Gastroesophageal sphincter (tissue), 4 donors: ENCODE measurements around the gene SDK1. TPM values are rescaled to one million over a fixed set of nuclear protein-coding genes. Genes with fewer than 3 reads are reported as not detected.

Experiments
- ATAC-seq: fragments of 150-250 bp; one replicate; pipeline ENCODE4 v1.9.1; 2016; ENCODE audit warnings: mild to moderate bottlenecking, moderate library complexity
- H3K27ac ChIP-seq, 4 donors: fragments of 200-600 bp; sonication (generic) in 3 of 4; 1 replicate in 3 of 4; 2 replicates in 1 of 4; pipeline ENCODE4 v1.5.1; 2016 to 2019
- H3K27me3 ChIP-seq: fragments of 200-600 bp; sonication (generic); one replicate; pipeline ENCODE4 v1.5.1; 2019
- H3K36me3 ChIP-seq, 2 donors: fragments of 200-600 bp; sonication (generic); one replicate each; pipeline ENCODE4 v1.5.1; 2019; ENCODE audit warnings: control low read depth in 1 of 2
- H3K4me1 ChIP-seq, 3 donors: fragments of 200-600 bp; sonication (generic); 1 replicate in 2 of 3; 2 replicates in 1 of 3; pipeline ENCODE4 v1.5.1; 2016 to 2019; ENCODE audit warnings: control low read depth in 2 of 3
- H3K4me3 ChIP-seq, 2 donors: fragments of 200-600 bp; sonication (generic); one replicate each; pipeline ENCODE4 v1.5.1; 2019; ENCODE audit warnings: mild to moderate bottlenecking in 1 of 2, moderate library complexity in 1 of 2
- H3K9me3 ChIP-seq, 3 donors: fragments of 200-600 bp; sonication (generic); one replicate each; pipeline ENCODE4 v1.5.1; 2017 to 2019; ENCODE audit warnings: control low read depth in 2 of 3
- EP300 ChIP-seq: sonication (generic); formaldehyde crosslinking; IDR thresholded peaks from one replicate; pipeline ENCODE4 v1.6.1; 2017; ENCODE audit warnings: antibody characterized with exemption, mild to moderate bottlenecking
- POLR2A ChIP-seq, 2 donors: fragments of 450-650 bp; IDR thresholded peaks; one replicate each; pipeline ENCODE4 v1.6.1; 2017; ENCODE audit warnings: antibody characterized with exemption in 2 of 2, mild to moderate bottlenecking in 2 of 2, moderate library complexity in 1 of 2
- POLR2AphosphoS5 ChIP-seq: sonication (generic); formaldehyde crosslinking; IDR thresholded peaks from one replicate; pipeline ENCODE4 v1.6.1; 2017; ENCODE audit warnings: antibody characterized with exemption
- WGBS, 2 donors: methylation state at CpG; one replicate each; pipeline ENCODE4 v1.1.5; 2018; ENCODE audit warnings: low coverage in 1 of 2; 5-methylcytosine and 5-hydroxymethylcytosine counted together
- total RNA-seq, 4 donors: library from RNA; depleted of rRNA; stranded (reverse); fragments of >200 nt; gene quantifications; one replicate each; pipeline ENCODE4 v1.1.0, GENCODE V29; 2016
- TF ChIP-seq, protein P1 (sequence below), 4 experiments: fragments of 200-600 bp in 2 of 4; fragments of 450-650 bp in 2 of 4; sonication (generic) in 1 of 4; IDR thresholded peaks; one replicate each; pipeline ENCODE4 v1.5.1; 2017 to 2019; ENCODE audit warnings: antibody characterized with exemption in 4 of 4, mild to moderate bottlenecking in 2 of 4, moderate library complexity in 2 of 4

Gene SDK1
- total RNA-seq, 4 donors from 2014 or later, result 6.1 to 13.6 (median 8.7) TPM

DNA sequence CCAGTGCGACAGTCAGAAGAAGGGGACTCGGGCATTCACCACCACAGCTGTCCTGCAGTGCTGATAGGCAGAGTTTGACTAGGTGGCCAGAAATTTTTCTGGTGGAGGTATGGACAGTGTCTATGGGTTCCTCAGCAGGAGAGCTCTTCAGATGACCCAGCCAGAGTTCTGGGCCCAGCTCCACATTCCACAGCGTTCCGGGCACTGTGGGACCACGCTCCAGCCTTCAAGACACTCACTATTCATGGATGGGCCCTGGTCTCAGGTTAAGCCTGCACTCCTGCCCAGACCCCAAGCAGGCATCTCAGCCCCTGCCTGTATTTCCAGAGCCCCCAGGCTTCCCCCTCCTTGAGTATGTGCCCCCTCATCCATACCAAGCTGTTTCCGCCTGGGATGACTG, 884.1 kb downstream of the SDK1 start:
- peaks cover 0 to 13% (median 0%) of the 10 kb centered on the region in 3 donors for H3K4me1 ChIP-seq
- H3K27me3 ChIP-seq, result no peaks in the 10 kb centered on the region
- no peak for TF ChIP-seq EP300
- TF ChIP-seq, protein P1, sequence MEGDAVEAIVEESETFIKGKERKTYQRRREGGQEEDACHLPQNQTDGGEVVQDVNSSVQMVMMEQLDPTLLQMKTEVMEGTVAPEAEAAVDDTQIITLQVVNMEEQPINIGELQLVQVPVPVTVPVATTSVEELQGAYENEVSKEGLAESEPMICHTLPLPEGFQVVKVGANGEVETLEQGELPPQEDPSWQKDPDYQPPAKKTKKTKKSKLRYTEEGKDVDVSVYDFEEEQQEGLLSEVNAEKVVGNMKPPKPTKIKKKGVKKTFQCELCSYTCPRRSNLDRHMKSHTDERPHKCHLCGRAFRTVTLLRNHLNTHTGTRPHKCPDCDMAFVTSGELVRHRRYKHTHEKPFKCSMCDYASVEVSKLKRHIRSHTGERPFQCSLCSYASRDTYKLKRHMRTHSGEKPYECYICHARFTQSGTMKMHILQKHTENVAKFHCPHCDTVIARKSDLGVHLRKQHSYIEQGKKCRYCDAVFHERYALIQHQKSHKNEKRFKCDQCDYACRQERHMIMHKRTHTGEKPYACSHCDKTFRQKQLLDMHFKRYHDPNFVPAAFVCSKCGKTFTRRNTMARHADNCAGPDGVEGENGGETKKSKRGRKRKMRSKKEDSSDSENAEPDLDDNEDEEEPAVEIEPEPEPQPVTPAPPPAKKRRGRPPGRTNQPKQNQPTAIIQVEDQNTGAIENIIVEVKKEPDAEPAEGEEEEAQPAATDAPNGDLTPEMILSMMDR (IDR thresholded peaks at IDR 0.05), result no peak
- no peak overlapping the region for H3K27ac ChIP-seq
- no peak for ATAC-seq
- H3K9me3 ChIP-seq, result no peaks in the 10 kb centered on the region
- no peak overlapping the region for H3K4me3 ChIP-seq
- no peaks in the 10 kb centered on the region for H3K36me3 ChIP-seq
- WGBS, 2 donors, result 80% methylated on average over 1 of the region's 6 CpGs; no CpG with 5 or more reads in 1 of the 2 donors

DNA sequence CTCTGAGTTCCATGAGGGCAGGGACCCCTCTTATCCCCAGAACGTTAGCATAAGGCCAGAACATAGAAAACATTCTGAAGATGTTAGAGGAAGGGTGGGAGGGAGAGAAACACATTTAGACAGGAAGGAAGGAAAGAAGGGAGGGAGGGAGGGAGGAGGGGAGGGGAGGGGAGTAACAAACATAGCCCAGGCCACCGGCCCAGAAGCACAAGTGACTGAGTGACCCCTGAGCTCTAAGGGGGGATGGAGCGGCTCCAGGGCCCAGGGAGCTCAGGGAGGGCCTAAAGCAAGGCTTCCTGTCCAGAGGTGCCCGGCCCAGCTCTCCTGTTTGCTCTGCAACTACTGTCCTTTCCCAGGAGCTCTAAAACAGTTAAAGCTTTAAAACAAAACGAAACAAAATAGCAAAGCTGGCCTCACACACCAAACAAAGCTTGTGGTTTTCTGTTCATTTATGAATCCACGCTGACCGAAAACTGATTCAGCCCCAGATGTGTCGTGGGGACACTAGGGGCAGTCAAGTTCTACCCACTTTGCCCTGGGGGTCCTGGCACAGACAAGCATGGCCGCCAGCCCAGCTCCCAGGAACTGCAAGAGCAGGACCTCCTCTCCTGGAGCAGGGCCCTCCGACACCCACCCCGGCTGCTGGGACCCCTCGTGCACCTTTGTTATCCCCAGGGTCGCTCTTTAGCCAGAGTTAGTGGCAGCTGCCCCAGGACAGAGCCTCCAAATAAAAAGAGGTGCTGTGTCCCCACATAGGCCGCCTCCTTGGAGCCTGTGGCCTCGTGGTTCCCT, 884.9 kb downstream of the SDK1 start:
- Histone ChIP-seq H3K27me3 (no peaks in the 10 kb centered on the region), H3K4me1 (peaks cover 0 to 13% (median 0%) of the 10 kb centered on the region in 3 donors), H3K36me3 (no peaks in the 10 kb centered on the region), H3K9me3 (no peaks in the 10 kb centered on the region), H3K4me3 (no peak overlapping the region), H3K27ac (no peak overlapping the region)
- WGBS, 2 donors, result 75% methylated on average over 11 of the region's 15 CpGs; no CpG with 5 or more reads in 1 of the 2 donors
- TF ChIP-seq, protein P1 (IDR thresholded peaks at IDR 0.05), result no peak
- TF ChIP-seq EP300 (no peak), POLR2AphosphoS5 (no peak)
- no peak for ATAC-seq

DNA sequence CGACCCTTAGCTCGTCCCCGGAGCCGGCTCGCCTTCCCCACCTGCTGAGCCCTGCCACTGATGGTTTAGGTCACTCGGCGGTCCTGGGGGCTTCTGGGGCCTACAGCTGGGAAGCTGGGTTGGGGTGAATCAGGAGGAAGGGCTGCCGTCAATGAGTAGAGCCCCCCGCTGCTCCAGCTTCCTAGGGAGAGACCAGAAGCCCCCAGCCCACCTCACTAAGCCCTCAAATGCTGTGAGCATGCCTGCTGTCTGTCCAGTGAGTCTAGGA, 885.4 kb downstream of the SDK1 start:
- no peaks in the 10 kb centered on the region for H3K36me3 ChIP-seq
- no peak overlapping the region for H3K27ac ChIP-seq
- TF ChIP-seq POLR2AphosphoS5, result no peak
- TF ChIP-seq POLR2A (IDR thresholded peaks at IDR 0.05), result no peak
- TF ChIP-seq EP300, result no peak
- TF ChIP-seq, protein P1 (IDR thresholded peaks at IDR 0.05), result no peak
- H3K4me3 ChIP-seq, result no peak overlapping the region
- H3K9me3 ChIP-seq, result no peaks in the 10 kb centered on the region
- H3K4me1 ChIP-seq, result peaks cover 0 to 13% (median 0%) of the 10 kb centered on the region in 3 donors
- no peak for ATAC-seq
- no peaks in the 10 kb centered on the region for H3K27me3 ChIP-seq
- WGBS, 2 donors, result 96 to 100% methylated on average over 1 to 4 of the region's 9 CpGs

DNA sequence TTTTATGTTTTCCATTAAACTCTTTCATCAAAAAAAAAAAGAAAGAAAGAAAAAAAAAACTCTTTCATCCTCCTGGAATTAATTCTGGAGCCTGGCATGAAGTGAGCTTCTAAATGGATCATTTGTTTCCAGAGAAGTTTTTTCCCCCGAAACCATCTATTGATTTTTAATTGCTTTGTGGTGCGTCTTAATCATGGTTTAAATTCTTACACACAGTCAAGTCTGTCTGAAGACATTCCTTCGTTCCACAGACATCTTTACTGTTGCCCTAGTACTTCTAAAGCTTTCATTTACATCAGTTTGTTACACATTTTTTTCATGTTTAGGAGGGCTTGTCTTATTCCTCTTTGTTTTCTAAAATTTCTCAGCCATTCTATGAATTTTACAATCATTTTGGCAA, 887.6 kb downstream of the SDK1 start:
- Histone ChIP-seq H3K27ac (peak overlapping the region in 2 of 4 donors; percentile 23 to 41), H3K4me3 (peak overlapping the region in 1 of 2 donors; percentile 21), H3K9me3 (no peaks in the 10 kb centered on the region), H3K27me3 (no peaks in the 10 kb centered on the region), H3K36me3 (no peaks in the 10 kb centered on the region), H3K4me1 (peaks cover 0 to 13% (median 0%) of the 10 kb centered on the region in 3 donors)
- WGBS, 2 donors, result 40 to 46% methylated on average over 2 to 3 of the region's 3 CpGs
- no peak for TF ChIP-seq POLR2A (IDR thresholded peaks at IDR 0.05)
- TF ChIP-seq POLR2AphosphoS5, result no peak
- TF ChIP-seq, protein P1 (IDR thresholded peaks at IDR 0.05), result no peak
- no peak for TF ChIP-seq EP300
- ATAC-seq, result no peak

DNA sequence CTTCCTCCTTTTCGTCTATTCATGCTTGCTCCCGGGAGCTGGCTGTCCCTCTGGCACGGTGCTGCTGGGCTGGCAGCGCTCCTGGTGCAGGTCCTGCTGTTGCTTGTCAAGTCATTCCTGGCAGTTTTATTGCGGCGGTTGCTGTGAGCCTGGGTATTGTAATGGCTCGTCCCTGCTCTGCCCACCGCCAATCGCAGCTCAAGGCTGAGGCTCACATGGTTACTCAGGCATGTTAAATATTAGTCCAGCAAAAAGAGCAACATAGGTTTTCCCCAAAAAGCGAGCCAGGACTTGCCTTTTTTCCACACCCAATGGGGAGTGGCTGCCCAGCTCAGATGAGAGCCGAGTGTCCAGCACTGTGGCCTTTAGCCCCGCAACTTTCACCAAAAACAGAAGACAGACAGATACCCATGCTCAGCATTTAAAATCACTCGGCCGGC, 888.1 kb downstream of the SDK1 start:
- Histone ChIP-seq H3K4me3 (peak overlapping the region in 1 of 2 donors; percentile 21), H3K27ac (peak overlapping the region in 3 of 4 donors; percentile 23 to 41 (median 39)), H3K27me3 (no peaks in the 10 kb centered on the region), H3K4me1 (peaks cover 0 to 13% (median 0%) of the 10 kb centered on the region in 3 donors), H3K9me3 (no peaks in the 10 kb centered on the region), H3K36me3 (no peaks in the 10 kb centered on the region)
- TF ChIP-seq, protein P1 (IDR thresholded peaks at IDR 0.05), result no peak
- TF ChIP-seq POLR2A (IDR thresholded peaks at IDR 0.05), result no peak
- peak; percentile 70 for TF ChIP-seq POLR2AphosphoS5
- ATAC-seq, result peak; percentile 91
- WGBS, 2 donors, result 9 to 25% methylated on average over 5 to 6 of the region's 14 CpGs
